HG02610 (cell line): ENCODE measurements around the gene GSDME.
A peak's percentile ranks its signal among the peaks of the same experiment; 100 is the strongest.
"Not testable (repeated sequence)": the region's sequence is repeated elsewhere in the genome, so short reads cannot be mapped to it uniquely, and the experiment has no call there.

Source experiments
- ATAC-seq: cut with Tn5 transposase; IDR thresholded peaks from one replicate; pipeline ENCODE4 v1.9.1; 2021; ENCODE audit warnings: mild to moderate bottlenecking, moderate library complexity; ENCODE audit not compliant: unreplicated experiment

The GSDME gene

DNA sequence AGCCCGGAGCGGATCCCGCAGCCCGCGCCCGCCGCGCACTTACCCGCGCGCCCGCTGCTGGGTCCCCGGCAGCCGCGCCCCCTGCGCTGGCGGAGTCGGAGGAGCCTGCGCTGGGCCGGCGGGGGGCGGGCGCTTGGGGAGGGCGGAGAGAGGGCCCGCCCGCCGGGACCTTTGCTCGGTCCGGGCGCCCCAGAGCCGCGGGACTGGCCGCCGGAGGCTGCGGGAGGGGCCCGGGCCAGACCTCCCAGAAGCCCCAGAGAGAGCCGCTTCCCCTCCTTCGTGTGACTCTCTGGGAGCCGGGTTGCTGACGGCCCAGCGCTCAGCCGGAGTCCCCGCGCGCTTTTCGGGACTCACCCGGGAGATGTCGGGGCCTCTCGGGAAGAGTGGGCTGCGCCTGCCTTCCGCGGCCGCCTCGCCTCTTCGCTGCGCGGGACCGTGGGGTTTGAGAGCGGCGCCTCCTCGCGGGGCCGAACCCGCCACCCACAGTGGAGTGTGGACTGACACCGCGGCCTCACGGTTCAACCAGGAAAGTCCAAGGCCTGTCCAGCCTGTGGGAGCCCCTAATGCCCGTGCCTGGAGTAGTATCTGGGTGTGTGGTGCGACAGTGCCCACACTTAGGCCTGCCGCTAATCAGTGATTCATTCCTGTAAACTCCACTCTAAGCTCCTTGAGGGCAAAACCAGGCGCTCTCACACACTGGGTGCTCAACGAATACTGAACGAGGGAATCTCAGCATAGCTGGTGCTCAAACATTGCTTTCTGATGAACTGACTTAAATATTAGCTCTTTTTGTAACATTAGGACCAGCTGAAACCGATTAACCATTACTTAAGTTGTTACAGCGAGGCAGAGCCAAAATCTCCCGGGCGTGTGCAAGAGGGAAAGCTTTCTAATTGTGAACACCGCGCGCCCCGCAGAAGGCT, at the start of gene GSDME:
Gene GSDME (minus strand): TSS at position 112 of the 923 bp plus-strand sequence. CDS start 7,690 bp downstream, outside the sequence.
- ATAC-seq, result peak; percentile 67

DNA sequence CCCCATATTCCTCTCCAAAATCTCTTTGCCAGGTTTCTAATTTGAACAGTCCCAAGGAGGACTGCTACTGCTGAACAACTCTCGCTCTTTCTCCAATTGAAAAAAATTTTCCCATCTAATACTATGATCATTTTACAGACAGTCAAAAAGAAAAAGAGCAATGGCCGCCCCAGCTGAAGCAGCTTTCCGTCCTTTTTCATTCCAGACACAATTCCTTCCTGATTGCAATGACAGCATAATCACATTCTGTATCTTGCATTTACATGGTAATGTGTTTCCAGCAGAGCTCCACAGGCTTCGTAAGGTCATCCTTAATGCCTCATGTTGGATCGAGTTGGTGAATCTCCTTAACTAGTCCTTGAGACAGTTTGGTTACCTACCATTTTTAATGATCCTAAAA, 45.0 kb upstream of the GSDME start:
- no peak for ATAC-seq

DNA sequence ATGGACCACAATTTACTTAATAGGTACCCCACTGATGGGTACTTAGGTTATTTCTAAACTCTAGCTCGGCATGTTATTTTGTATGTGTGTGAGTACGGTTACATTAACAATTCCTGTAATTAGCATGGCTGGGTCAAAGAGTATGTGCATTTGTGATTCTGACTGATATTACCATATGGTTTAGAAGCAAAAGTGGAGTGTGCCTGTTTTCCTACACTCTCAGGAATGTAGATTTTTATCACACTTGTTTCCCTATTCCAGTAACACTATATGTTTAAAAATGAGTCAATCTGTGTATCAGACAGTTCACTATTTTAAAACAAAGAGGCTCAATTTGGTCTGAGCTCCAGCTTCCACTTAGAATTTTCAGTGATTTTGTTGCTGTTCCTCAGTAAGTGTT, 44.6 kb upstream of the GSDME start:
- no peak for ATAC-seq

DNA sequence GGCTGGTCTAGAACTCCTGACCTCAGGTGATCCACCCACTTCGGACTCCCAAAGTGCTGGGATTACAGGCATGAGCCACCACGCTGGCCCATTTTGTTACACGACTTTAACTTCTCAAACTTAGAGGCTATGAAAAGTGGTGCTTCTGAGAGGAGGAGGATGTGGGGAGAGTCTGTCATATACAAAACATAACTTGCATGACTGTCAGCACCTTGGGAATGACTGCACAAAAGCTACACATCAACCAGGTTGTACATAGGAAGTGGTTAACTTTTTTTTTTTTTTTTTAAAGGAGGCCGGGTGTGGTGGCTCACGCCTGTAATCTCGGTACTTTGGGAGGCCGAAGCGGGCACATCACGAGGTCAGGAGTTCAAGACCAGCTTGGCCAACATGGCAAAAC, 43.4 kb upstream of the GSDME start:
- no peak for ATAC-seq

DNA sequence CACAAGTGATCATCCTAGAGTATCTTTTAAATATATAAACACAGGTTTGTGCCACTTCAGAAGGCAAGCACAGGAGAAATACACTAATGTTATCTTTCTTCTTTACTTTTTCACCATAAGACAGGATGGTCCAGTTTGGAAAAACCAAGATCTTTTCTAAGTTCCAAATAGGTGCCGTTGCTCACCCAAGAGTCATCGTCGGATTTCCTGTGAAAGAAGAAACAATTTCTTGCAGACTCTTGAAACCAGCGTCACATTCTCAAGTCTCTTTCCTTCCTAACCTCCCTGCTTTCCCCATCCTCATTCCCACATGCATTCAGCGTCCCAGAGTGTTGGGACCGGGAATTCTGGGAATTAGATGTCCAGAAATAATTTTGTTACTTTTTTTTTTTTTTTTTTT, 42.8 kb upstream of the GSDME start:
- ATAC-seq, result no peak

DNA sequence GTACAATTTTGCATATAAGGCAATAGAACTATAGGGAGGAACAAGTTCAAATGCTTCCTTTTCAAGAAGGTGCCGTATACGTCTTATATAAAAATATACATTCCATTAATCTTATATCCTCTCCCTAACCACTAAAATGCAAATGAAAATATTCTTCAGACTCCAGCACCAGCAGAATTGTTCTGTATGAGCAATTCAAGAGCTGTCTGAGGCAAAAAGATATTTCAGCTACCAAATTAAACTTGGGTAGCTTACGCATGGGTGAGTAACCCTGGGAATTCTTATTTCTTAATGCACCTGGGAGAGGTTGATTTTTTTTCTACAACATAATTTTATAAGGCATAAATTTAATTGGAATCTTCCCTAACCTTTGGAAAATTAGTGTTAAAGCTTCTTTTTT, 42.2 kb upstream of the GSDME start:
- no peak for ATAC-seq

DNA sequence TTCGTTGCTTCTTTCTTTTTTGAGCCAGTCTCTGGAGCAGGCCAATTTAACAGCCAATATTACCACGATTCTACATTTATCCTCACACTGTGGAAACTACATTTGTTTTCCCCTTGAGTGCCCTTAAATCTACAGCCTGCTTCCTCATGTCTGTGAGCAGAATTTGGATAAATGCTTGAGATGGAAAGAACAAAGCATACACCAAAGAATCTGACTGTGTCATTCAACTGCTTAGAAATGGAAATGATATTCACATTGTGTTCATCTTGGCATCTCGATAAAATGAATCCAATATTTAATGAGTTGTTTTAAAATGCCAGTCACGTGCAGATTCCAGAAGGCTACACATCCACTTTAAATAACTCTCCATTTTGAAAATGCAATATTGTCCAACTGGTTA, 41.0 kb upstream of the GSDME start:
- ATAC-seq, result no peak

DNA sequence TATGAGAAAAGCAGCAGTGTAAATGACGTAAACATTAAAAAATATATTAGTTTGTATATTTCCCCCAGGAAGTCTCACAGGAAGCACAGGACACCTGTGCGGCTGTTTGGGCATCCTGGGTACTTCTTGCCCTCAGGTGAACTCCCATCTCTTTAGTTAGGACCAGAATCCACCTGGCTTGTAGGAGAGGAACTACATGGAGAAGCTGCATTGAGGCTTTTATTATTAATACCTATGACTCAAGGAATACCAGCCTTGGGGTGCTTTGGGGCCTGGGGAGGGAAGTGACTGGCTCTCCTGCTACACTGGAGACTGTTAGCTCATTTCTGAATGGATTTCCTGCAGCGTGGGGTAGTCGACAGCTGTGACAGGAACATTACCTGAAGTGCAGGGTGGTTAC, 40.0 kb upstream of the GSDME start:
- ATAC-seq, result no peak

DNA sequence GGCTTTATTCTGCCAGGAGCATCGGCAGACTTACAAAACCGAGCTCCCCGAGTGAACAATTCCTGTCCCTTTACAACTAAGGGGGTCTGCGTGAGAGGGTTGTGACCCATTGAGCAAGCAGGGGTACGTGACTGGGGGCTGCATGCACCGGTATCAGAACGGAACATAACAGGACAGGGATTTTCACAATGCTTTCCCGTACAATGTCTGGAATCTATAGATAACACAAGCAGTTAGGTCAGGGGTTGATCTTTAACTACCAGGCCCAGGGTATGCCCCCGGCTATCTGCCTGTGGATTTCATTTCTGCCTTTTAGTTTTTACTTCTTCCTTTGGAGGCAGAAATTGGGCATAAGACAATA, 38.1 kb upstream of the GSDME start:
- no peak for ATAC-seq

DNA sequence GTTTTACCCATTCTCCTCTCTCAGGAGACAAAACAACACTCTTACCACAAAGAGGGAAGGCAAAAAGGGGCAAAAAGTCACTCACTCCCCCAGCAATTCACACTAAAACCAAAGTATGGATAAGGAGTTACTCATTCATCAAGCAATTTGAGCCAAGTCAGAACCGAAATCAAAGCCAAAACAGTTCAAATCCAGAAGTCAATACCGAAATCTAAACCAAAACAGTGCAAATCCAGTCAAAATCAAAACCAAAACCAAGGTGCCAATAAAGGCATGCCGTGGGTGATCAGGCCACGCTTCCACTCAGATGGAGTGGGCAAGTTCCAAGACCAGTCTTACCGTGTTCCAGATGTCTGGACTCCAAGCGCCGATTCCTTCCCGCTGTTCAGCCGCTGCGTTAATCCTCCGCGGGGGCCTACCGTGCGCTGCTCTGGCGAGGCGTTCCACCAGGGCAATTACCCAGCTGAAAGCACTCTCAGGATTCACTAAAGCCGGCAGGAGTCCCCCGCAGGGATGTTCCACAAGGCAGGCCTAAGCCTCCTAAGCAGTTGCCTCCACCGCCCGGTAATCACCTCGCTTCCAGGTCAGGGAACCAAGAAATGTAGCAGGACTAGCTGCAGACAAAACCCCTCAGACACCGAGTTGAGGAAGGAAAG, 37.6 kb upstream of the GSDME start:
- not testable (repeated sequence) for ATAC-seq

DNA sequence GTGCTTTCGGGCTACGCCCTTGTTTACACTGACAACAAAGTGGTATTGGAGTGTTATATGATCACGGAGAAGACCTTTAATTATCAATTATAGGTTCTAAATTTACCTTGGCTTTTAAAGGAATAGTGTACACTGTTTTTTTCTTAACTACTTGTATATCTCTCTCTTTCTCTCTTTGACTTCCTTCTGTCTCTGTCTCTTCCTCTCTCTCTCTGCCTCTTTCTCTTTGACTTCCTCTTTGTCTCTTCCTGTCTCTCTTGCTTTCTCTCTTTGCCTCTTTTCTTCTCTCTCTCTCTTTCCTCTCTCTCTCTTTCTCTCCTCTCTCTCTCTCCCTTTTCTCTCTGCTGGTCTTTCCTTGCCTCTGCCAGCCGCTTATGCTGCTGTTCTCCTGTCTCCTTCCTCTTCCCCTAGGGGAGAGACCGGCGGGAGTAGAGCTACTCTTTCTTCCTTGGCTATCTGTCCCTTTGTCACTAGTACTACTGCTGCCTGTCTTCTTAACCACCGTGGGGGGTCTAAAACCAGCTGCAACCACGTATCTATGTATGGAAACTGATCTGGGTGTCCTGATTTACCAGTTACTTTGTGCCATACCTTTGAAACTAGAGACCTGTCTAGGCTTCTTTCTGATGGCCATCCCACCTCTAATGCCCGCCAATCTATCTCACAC, 36.9 kb upstream of the GSDME start:
- no peak for ATAC-seq

DNA sequence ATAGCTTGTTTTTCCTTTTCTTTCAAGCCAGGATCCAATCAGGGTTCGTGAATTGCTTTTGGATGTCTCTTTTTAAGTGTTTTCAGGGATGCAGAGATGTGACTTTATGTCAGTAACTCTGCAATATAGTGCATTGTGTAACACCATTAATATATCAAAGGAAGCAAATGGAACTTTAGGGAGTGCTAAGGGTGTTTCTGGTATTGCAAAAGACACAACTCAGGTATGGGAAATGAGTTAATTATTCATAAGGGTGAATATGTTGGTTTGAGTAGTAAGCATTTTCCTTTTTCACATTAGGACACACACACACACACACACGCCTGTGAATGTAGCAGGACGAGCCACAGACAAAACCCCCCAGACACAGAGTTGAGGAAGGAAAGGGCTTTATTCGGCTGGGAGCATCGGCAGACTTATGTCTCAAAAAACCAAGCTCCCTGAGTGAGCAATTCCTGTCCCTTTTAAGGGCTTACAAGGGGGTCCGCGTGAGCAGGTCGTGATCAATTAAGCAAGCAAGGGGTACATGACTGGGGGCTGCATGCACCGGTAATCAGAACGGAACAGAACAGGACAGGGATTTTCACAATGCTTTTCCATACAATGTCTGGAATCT, 31.8 kb upstream of the GSDME start:
- ATAC-seq, result no peak

DNA sequence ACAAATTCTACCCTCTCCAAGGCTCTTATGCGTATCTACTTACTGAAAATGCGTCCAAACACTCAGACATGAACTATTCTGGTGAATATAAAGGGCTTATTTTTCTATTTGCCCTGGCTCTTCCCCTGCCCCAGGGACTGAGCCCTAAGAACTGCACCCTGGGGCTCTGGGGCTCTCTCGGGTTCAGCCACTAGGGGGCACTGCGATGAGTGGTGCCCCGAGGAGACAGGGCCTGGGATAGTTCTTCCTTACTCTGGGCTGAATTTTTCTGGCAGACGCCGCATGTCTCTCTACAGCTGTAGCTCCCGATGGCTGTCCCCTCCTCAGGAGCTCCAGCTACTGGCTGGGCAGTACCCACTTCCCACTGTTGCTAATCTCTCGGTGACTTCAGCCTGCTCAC, 30.8 kb upstream of the GSDME start:
- ATAC-seq, result no peak

DNA sequence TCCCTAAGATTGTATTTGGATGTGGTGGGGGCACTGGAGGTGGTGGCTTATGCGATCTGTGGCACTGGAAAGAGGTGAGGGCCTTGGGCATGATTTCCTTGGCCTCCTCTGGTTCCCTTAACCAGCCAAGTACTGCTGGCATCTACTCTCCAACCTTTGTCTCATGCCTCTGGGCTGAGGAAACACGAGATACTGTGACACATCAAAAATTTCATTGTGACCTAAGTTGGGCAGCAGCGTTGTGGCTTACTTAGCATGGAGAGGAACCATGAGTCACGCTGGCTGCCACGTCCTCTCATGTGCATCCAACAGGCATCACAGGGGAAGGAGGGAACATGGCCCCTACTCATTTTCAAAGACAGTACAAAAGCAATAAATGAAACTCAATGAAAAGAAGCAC, 29.7 kb upstream of the GSDME start:
- ATAC-seq, result peak; percentile 90

DNA sequence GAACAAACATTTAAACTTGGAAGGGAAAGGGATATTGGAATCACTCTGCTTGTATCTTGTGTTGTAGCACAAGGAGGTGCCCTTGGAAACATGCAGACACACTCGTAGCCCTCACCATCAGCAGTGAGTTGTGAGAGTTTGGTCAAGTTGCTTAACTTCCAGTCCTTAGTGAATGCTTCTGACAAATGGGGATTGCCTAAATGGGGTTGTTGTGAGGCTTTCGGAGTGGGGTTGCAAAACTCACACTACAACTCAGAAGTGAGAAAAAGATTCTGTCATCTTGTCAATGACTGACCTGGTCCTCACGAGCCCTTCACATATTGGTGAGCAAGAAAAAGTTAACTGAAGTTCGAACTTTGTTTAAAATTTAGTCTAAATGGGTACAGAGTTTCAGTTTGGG, 29.0 kb upstream of the GSDME start:
- ATAC-seq, result no peak

DNA sequence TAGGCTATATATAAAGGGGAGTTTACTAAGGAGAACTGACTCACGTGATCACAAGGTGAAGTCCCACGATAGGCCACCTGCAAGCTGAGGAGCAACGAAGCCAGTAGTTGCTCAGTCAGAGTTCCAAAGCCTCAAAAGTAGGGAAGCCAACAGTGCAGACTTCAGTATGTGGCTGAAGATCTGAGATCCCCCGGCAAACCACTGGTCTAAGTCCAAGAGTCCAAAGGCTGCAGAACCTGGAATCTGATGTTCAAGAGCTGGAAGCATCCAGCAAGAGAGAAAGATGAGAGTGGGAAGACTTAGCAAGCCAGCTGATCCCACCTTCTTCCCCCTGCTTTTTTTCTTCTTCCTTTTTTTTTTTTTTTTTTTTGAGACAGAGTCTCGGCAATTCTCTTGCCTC, 27.0 kb upstream of the GSDME start:
- no peak for ATAC-seq

DNA sequence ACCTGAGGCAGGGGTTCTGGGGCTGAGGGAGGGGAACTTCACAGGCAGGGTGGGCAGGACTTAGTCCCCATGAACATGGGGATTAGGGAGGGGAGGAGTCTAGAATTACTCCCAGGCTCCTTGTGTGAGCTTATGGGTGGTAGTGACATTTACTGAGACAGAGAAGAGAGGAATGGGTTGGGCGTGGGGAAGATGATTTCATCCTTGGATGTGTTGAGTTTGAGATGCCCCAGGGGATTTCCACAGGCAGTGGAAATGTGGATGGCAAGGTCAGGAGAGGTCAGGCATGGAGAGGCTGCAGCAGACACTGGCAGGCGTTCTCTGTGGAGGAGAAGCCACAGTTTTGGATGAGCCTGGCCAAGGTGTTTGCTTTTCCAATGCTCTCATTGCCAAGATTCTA, 26.4 kb upstream of the GSDME start:
- no peak for ATAC-seq

DNA sequence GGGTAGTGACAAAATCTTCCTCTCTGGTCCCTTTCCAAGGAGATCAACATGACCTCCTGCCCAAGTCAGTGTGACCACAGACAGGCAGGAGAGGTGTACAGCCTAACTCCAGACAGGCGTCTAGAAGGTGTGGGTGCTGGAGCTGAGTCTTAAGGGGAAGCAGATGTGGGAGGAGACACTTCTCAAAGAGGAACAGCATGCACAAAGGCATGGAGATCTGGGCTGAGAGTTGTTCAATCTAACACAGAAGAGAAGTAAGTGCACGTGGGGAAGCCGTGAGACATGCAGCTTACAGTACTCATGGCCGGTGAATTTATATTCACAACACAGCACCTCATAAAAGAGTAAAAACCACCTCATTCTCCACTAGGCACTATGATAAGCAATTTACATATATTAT, 23.8 kb upstream of the GSDME start:
- no peak for ATAC-seq

DNA sequence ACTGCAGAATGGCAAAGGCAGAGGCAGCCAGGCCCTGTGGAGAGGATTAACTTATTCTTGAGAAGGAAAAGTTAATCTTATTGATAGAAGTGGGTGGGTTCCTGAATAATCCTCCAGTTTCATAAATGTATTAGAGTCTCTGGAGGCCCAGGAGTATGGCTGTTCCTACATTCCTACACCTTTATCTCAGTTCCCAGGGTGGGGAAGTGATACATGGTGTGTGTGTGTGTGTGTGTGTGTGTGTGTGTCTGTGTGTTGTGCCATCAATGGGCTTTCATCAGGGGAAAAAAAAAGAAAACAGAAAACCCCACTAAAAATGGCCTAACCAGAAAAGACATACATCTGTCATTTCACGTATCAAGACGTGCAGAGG, 22.0 kb upstream of the GSDME start:
- ATAC-seq, result no peak

DNA sequence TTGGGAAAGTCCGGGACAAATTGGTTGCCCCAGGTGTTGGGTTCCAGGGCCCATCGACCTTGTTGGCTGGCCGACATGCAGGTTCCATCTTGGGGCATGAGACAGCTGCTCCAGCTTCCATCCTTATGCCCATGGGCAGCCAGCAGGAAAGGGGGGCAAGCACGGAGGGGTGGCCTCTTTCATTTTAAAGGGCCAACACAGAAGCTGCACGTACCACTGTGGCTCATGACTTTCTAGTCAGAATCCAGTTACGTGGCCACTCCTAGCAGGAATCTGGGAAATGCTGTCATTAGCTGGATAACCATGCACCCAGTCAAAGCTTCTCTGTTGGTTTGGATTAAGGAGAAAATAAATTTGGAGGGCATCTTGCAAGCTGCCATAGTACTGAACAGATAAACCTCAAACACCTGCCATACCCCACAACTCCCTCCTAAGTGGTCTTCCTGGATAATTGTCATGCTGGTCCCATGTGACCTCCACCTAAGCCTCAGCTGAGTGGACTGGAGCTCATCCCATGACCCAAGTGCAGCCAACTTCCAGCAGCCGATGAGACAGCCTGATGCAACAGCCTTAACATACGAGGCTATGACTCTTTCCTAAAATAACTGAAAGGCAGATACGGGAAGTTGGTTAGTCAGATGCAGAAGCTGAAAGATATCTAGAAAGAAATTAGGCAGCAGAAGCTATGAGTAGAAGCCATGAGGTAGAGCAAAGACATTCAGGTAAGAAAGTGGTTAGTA, 21.4 kb upstream of the GSDME start:
- ATAC-seq, result peak; percentile 68

DNA sequence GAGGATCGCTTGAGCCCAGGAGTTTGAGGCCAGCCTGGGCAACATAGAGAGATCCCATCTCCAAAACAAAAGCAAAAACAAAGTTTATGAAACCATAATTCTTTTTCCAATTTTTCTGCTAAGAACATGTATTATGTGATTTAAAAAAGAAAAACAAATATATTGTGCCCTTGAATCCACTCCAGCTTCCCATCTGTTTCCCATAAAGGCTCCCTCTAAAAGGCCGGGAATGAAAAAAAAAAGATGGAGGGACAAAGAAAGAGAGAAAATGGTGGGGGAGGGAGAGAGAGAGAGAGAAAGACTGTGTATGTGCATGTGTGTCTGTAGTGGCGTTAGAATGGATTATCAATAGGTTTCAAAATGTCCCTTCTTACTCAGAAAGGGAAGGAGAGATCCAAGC, 20.5 kb upstream of the GSDME start:
- ATAC-seq, result no peak
